ENCODE measurements around the gene CCN6.

CCN6 gene

GRCh38 chr6:112118034-112118433 is 64.1 kb downstream of the CCN6 start:
- no peak for DNase-seq (ENCODE audit: extremely low read depth, insufficient read length)
- TF ChIP-seq CTCF (IDR thresholded peaks at IDR 0.05; ENCODE audit: insufficient read depth, low read length, poor library complexity, severe bottlenecking) = no peak
- no peaks in the 10 kb centered on the region for H3K36me3 ChIP-seq (ENCODE audit: control insufficient read depth, insufficient read depth, low read length)
- no peak overlapping the region for H3K4me3 ChIP-seq (replicated peaks; ENCODE audit: low read depth, low read length)
- H3K27me3 ChIP-seq (replicated peaks; ENCODE audit: control insufficient read depth, insufficient read depth, low read length) = no peaks in the 10 kb centered on the region; the same call in none of the 2 replicates

All from GM06990 (cell line).